Suppressor macrophage treated with lipopolysaccharide for 4 hours (primary cell): ENCODE results near the gene MOCS3.
"Not testable (repeated sequence)": the region's sequence is repeated elsewhere in the genome, so short reads cannot be mapped to it uniquely, and the experiment has no call there.

Experiments used
- DNase-seq: peaks from one replicate; pipeline ENCODE4 v3.0.0-alpha.2; 2020

The MOCS3 gene

DNA sequence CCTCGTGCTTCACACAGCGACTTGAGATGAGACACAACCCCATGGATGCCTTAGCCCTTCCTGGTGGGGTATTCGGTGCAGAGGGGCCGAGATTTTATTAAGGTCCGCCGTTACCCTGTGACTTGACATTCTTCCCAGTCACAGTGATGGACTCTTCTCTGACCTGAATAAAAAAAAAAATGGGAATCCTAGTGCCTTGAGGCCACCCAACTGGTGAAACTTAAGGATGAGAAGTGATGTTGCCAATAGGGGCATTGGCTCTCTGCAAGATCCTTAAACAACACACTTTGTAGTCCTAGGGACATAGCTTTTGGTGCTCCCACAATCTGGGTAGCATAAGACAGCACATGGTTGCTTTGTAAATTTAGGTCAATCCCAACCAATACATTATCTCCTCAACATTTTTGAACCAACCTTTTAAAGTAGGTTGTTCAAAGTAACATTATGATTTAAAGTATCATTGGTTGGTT is 26.6 kb upstream of the MOCS3 start:
- DNase-seq, result no peak

GRCh38 chr20:50932691-50933280 is 25.8 kb upstream of the MOCS3 start:
- no peak for DNase-seq

GRCh38 chr20:50933589-50933988 is 25.0 kb upstream of the MOCS3 start:
- DNase-seq, result no peak

- no peak for DNase-seq
Measured at GRCh38 chr20:50943069-50943468, 15.5 kb upstream of the MOCS3 start.

- DNase-seq, result no peak
Measured at GRCh38 chr20:50948132-50948785, 10.4 kb upstream of the MOCS3 start.

GRCh38 chr20:50953196-50953595 is 5.4 kb upstream of the MOCS3 start:
- no peak for DNase-seq

DNA sequence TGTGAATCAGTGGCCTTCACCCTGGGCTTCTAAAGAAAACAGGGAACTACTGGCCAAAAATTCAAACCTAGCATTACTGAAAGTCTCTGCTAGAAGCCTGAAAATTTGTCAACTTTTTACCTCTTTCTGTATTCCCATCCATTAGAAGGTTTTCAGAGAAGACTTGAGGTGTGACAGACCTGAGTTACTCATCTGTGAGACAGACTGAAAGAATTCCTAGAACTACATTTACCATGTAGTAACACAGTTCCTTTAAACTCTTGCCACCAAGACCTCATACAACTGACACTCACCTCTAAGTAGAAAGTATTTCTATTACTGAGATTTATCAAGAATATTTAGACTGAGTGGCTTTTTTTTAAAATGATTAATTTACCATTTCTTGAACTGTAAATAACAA is 4.8 kb upstream of the MOCS3 start:
- DNase-seq, result no peak

GRCh38 chr20:50957276-50957675 is 1.3 kb upstream of the MOCS3 start:
- DNase-seq, result peak; percentile 17

DNA sequence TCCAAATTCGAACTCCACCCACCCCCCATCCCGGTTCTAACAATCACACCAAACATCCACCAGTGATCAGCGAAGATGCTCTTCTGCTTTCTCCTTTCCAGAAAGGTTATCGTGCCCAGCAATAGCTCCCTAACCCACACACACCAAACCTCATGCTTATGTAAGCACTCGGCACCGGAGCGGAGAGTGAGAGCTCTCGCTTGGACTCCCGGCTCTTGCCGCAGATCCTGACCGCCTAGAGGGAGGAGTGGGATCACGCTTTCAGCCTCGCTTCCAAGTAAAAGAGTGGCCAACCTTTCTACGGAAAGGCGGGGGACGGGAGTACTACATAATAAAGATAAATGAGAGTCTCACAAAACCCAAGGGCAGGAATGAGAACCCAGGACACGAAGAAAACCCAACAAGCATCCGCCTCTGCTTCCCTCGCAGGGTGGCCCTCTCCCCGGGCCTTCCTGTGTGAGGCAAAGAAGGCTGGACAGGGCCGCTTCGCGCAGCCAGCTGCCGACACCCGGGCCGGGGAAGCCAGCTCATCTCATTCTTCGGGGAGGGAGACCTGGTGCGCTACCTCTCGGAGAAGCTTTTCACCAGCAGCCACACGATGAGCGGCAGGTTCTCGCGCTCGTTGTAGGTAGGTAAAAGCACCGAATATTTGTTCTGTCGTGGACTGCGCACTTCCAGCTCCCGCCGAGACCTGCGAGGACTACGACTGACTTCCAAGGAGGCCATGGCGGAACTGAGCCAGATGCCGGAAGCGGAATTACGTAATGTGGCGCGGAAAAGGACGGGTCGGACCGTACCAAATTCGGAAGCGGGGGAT is 612 bp upstream of the MOCS3 start, which contains the start of gene DPM1:
Gene DPM1 (minus strand): TSS at position 735 of the 817 bp plus-strand sequence. CDS start 9 bp downstream, at position 726.
- DNase-seq, result peak; percentile 95

- DNase-seq, result no peak
Measured at GRCh38 chr20:50959543-50960126, 1.0 kb downstream of the MOCS3 start.

DNA sequence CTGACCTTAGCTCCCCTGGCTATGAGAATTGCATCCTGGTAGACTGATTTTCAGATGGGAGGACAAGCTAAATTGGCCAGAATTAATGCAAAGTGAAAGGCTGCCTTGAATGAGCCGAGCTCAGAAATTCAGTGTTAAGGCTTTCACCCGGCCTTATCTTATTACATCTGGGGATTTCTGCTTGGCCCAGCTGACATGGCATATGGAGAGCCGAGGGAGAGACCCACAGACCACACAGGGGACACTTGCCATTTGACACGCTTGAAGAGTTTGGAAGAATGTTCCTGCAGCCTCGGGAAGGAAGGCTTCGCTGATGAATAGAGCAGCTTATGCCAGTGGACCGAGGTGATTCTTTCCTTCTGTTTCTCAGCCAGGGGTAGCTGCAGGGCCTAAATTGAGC is 9.0 kb downstream of the MOCS3 start:
- DNase-seq, result no peak

GRCh38 chr20:50968289-50968688 is 9.7 kb downstream of the MOCS3 start:
- no peak for DNase-seq

DNA sequence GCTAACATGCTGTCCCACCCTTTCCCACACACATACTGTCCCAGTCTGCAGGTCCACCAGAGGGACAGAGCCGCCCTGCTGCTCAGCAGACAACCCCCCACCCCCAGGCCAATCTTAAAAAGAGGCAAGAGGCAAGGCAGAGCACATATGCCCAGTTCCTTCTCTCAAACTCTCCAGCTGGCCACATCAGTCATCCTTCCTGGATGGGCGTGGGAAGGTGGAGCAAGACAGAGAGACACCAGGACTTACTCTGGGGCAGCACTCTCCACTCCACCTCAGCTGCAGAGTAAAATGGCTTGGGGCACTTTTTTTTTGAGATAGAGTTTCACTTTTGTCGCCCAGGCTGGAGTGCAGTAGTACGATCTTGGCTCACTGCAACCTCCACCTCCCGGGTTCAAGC is 10.8 kb downstream of the MOCS3 start:
- no peak for DNase-seq

GRCh38 chr20:50969912-50970311 is 11.3 kb downstream of the MOCS3 start:
- no peak for DNase-seq

DNA sequence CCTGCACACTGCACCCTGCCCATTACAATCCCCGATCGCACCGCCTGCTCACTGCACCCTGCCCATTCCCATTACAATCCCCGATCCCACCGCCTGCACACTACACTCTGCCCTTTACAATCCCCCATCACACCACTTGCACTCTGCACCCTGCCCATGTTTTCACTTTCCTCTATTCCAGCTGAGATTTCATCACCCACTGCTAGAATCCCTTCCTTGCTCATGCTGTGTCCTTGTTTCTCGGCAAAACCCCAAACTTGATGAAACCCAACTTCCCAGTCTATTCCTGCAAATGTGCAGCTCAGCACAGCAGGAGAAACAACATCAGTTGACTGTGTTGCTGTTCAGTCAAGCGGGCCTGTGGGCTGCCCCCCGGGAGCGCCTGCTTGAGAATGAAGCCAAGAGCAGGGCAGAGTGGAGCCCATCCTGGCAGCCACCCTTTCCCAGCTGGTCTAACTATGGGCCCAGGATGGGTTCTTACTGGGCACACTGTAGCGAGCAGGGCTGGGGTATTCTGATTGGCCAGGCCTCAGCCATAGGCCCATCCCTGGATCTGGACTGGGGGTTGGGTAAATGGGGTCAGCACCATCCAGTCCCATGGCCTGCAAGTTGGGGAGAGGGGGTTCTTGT is 17.2 kb downstream of the MOCS3 start:
- no peak for DNase-seq

GRCh38 chr20:50977066-50978021 is 18.7 kb downstream of the MOCS3 start:
- no peak for DNase-seq

DNA sequence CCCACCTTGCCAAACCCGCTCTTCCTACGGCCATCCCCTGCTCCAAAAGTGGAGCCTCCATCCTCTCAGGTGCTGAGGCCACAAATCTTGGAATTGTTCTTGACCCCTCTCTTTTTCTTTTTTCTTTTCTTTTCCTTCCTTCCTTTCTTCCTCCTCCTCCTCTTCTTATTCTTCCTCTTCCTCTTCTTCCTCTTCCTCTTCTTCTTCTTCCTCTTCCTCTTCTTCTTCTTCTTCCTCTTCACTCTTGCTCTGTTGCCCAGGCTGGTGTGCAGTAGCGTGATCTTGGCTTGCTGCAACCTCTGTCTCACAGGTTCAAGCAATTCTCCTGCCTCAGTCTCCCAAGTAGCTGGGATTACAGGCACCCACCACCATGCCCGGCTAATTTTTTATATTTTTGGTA is 19.9 kb downstream of the MOCS3 start:
- DNase-seq, result not testable (repeated sequence)

- DNase-seq, result peak; percentile 95
Measured at GRCh38 chr20:50980071-50980681, 21.6 kb downstream of the MOCS3 start.

GRCh38 chr20:50980851-50981713 is 22.5 kb downstream of the MOCS3 start:
- peak; percentile 76 for DNase-seq

DNA sequence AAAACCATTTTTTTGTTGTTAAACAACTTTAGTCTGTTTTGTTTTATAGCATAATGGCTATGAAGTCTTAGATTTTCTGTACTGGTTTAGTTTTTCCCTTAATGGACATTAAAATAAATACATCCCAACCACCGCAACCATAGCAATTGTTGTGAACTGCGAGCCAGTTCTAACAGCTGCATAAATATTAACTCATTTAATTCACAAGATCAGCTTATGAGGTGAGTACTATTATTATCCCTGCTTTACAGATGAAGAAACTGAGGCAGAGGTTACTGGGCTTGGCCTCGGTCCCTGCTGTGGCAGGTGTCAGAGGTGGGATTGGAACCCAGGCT is 23.1 kb downstream of the MOCS3 start:
- DNase-seq, result no peak
